Left colon (tissue), 2 donors: ENCODE measurements around the gene NR3C2. TPM values are rescaled to one million over a fixed set of nuclear protein-coding genes. Genes with fewer than 3 reads are reported as not detected.

Source experiments
- ATAC-seq: fragments of 200-7000 bp; cut with Tn5 transposase; one replicate; pipeline ENCODE4 v1.9.1; 2020; ENCODE audit warnings: mild to moderate bottlenecking, moderate library complexity
- DNase-seq, 2 donors: peaks; one replicate each; pipeline ENCODE4 v3.0.0-alpha.2; 2020
- intact Hi-C, 2 donors: fragments of 100-400 bp; cut with DNase I in 1 of 2; cut with micrococcal nuclease in 1 of 2; formaldehyde crosslinking; loops; one replicate each; pipeline versions ENCODE4 v1.11.2 to v1.14.0; 2022; cut with DNase I, micrococcal nuclease
- total RNA-seq, 2 donors: library from RNA; stranded (reverse); fragmentation: NEBNext Ultra II Directional; extraction: Animal tissue kit (Norgen Biotek cat#: 25700); gene quantifications; one replicate each; pipeline ENCODE4 v1.2.1, GENCODE V29; 2021
- donor health status: DM: no; HTN: no; CAD: no.
- donor health status: DM: yes; HTN: yes; CAD: no.

The NR3C2 gene
- total RNA-seq, 2 donors from 2014 or later, result 113 to 131 TPM

GRCh38 chr4:148060264-148061140, 381.7 kb downstream of the NR3C2 start:
- peak; percentile 79 for ATAC-seq
- no peak for DNase-seq
- intact Hi-C loops, result no loop called here

- DNase-seq, result no peak
- no peak for ATAC-seq
- intact Hi-C loops, result no loop called here
These were observed 382.5 kb downstream of the NR3C2 start for GRCh38 chr4:148059617-148060180.

- ATAC-seq (no peak), DNase-seq (no peak)
- intact Hi-C loops, result no loop called here
These were observed 384.0 kb downstream of the NR3C2 start for GRCh38 chr4:148057984-148058859.

- intact Hi-C loops, result no loop called here
- DNase-seq, result no peak
- no peak for ATAC-seq
These were observed 384.7 kb downstream of the NR3C2 start for GRCh38 chr4:148057516-148057915.

- ATAC-seq (peak; percentile 38), DNase-seq (peak; percentile 44 to 69)
- intact Hi-C loops, result no loop called here
These were observed 385.3 kb downstream of the NR3C2 start for GRCh38 chr4:148056879-148057278.

GRCh38 chr4:148055844-148056243, 386.4 kb downstream of the NR3C2 start:
- intact Hi-C loops, result no loop called here
- ATAC-seq (no peak), DNase-seq (no peak)

- intact Hi-C loops, result no loop called here
- DNase-seq, result peak in 1 of 2 donors; percentile 25
- peak; percentile 86 for ATAC-seq
These were observed 387.9 kb downstream of the NR3C2 start for GRCh38 chr4:148054275-148054674.

- DNase-seq, result no peak
- no peak for ATAC-seq
- intact Hi-C loops, result no loop called here
These were observed 388.8 kb downstream of the NR3C2 start for GRCh38 chr4:148053298-148054003.

- ATAC-seq, result no peak
These were observed 389.8 kb downstream of the NR3C2 start for GRCh38 chr4:148052448-148052847.

GRCh38 chr4:148051403-148051802, 390.8 kb downstream of the NR3C2 start:
- intact Hi-C loops, result no loop called here
- DNase-seq (no peak), ATAC-seq (no peak)

More at GRCh38 chr4:148052448-148052847, 389.8 kb downstream of the NR3C2 start:
- DNase-seq, result no peak
- intact Hi-C loops, result no loop called here

GRCh38 chr4:148048598-148048997, 393.6 kb downstream of the NR3C2 start:
- intact Hi-C loops, result no loop called here
- DNase-seq (no peak), ATAC-seq (no peak)

GRCh38 chr4:148044912-148045352, 397.3 kb downstream of the NR3C2 start:
- ATAC-seq (no peak), DNase-seq (no peak)
- intact Hi-C loops, result no loop called here

- ATAC-seq, result no peak
- DNase-seq, result no peak
- intact Hi-C loops, result no loop called here
These were observed 397.9 kb downstream of the NR3C2 start for GRCh38 chr4:148044089-148044911.

GRCh38 chr4:148041606-148042329, 400.4 kb downstream of the NR3C2 start:
- ATAC-seq (peak; percentile 96), DNase-seq (no peak)
- intact Hi-C loops, result no loop called here

- peak; percentile 92 for ATAC-seq
- intact Hi-C loops, result no loop called here
- no peak for DNase-seq
These were observed 407.4 kb downstream of the NR3C2 start for GRCh38 chr4:148034813-148035212.

GRCh38 chr4:148030193-148030873, 411.9 kb downstream of the NR3C2 start:
- ATAC-seq, result no peak
- intact Hi-C loops, result no loop called here
- no peak for DNase-seq

- intact Hi-C loops, result no loop called here
- ATAC-seq (no peak), DNase-seq (no peak)
These were observed 412.4 kb downstream of the NR3C2 start for GRCh38 chr4:148029781-148030180.
